Activated CD4-positive, alpha-beta T cell treated with anti-CD3 and anti-CD28 coated beads, Interleukin-2, amount 50 U/mL, for 48 hours (primary cell): ENCODE results near the gene BACE2.

Experiments
- DNase-seq, 2 experiments: peaks; one replicate each; pipeline ENCODE4 v3.0.0-alpha.2; 2020

Gene BACE2

GRCh38 chr21:41326414-41327080 lies 158.6 kb downstream of the BACE2 start:
- DNase-seq: no peak

GRCh38 chr21:41327753-41328152 lies 159.8 kb downstream of the BACE2 start:
- DNase-seq: no peak

- no peak for DNase-seq
Observed at GRCh38 chr21:41328660-41329607, 161.0 kb downstream of the BACE2 start.
